ENCODE measurements around the gene DAAM2.

GRCh38 chr6:39777218-39777617, 15.0 kb upstream of the DAAM2 start:
- TF ChIP-seq CTCF (IDR thresholded peaks at IDR 0.05 in 4 of 5, conservative IDR thresholded peaks at IDR 0.05 in 1 of 5) (no peak), POLR2A (IDR thresholded peaks at IDR 0.05) (no peak)

Measured in gastrocnemius medialis (tissue), 4 donors.